Measurements from ENCODE around the gene SEC61A2. TPM values are rescaled to one million over a fixed set of nuclear protein-coding genes. Genes with fewer than 3 reads are reported as not detected.

Gene SEC61A2
- polyA plus RNA-seq, 2 of the 4 experiments (the other 2 are of a cell fraction), result 16.5 to 23.2 TPM

GRCh38 chr10:12154516-12154915 lies 25.0 kb downstream of the SEC61A2 start:
- no peaks in the 10 kb centered on the region for H3K9me3 ChIP-seq
- ATAC-seq (no peak), FAIRE-seq (no peak), DNase-seq (ENCODE audit: low read depth in 1 of 2, low spot score in 1 of 2) (no peak)
- 90% methylated on average over 6 of the region's 6 CpGs for whole genome bisulfite sequencing (ENCODE audit: missing lambda C conversion rate)
- no peak for TF ChIP-seq SREBF2 (IDR thresholded peaks at IDR 0.05)
- H3K4me3 ChIP-seq, result no peak overlapping the region
- CTCF ChIA-PET, result no interaction called here
- no peak overlapping the region for H3K4me2 ChIP-seq
- POLR2A ChIA-PET, result no interaction called here
- no peak overlapping the region for H3K27ac ChIP-seq
- H3K4me1 ChIP-seq, result no peaks in the 10 kb centered on the region

- no peak overlapping the region for H3K4me3 ChIP-seq
- WGBS (ENCODE audit: missing lambda C conversion rate), result 85% methylated on average over 14 of the region's 14 CpGs
- H3K4me1 ChIP-seq, result no peaks in the 10 kb centered on the region
- no peaks in the 10 kb centered on the region for H3K9me3 ChIP-seq
- CTCF ChIA-PET, result no interaction called here
- H3K27ac ChIP-seq, result no peak overlapping the region
- H3K4me2 ChIP-seq, result no peak overlapping the region
- DNase-seq (ENCODE audit: low read depth in 1 of 2, low spot score in 1 of 2) (no peak), FAIRE-seq (no peak), ATAC-seq (no peak)
- POLR2A ChIA-PET, result no interaction called here
- TF ChIP-seq CHD4 (IDR thresholded peaks at IDR 0.05; ENCODE audit: borderline replicate concordance) (no peak), HES2 (IDR thresholded peaks at IDR 0.05) (no peak), USF2 (IDR thresholded peaks at IDR 0.05) (no peak), NPAS2 (CRISPR knock-in tag; IDR thresholded peaks at IDR 0.05; ENCODE audit: borderline replicate concordance) (no peak), MYC (IDR thresholded peaks at IDR 0.05; ENCODE audit: borderline replicate concordance, low read length) (no peak), REST (IDR thresholded peaks at IDR 0.05) (no peak), CBX2 (IDR thresholded peaks at IDR 0.05; ENCODE audit: borderline replicate concordance, low read depth) (no peak), EHF (CRISPR knock-in tag; IDR thresholded peaks at IDR 0.05) (no peak), HOXA7 (CRISPR knock-in tag; IDR thresholded peaks at IDR 0.05) (no peak), CHD2 (IDR thresholded peaks at IDR 0.05; ENCODE audit: low read length, partially characterized antibody) (no peak), JUN (IDR thresholded peaks at IDR 0.05) (no peak)
Observed at GRCh38 chr10:12156367-12157123, 27.1 kb downstream of the SEC61A2 start.

- no peak for FAIRE-seq
- POLR2A ChIA-PET, result no interaction called here
- no peak for ATAC-seq
- Histone ChIP-seq H3K4me3 (no peak overlapping the region), H3K9me3 (no peaks in the 10 kb centered on the region), H3K27ac (no peak overlapping the region), H3K4me1 (no peaks in the 10 kb centered on the region), H3K4me2 (no peak overlapping the region)
- DNase-seq (ENCODE audit: low read depth in 1 of 2, low spot score in 1 of 2), result no peak
- WGBS (ENCODE audit: missing lambda C conversion rate), result 85% methylated on average over 3 of the region's 3 CpGs
- CTCF ChIA-PET, result no interaction called here
- TF ChIP-seq RAD21 (conservative IDR thresholded peaks at IDR 0.05 in 1 of 2, IDR thresholded peaks at IDR 0.05 in 1 of 2) (no peak), PHF8 (IDR thresholded peaks at IDR 0.05; ENCODE audit: borderline replicate concordance, low read depth) (no peak), EHF (CRISPR knock-in tag; IDR thresholded peaks at IDR 0.05) (no peak), CEBPB (IDR thresholded peaks at IDR 0.05) (no peak), RFX5 (IDR thresholded peaks at IDR 0.05) (no peak), KDM1A (IDR thresholded peaks at IDR 0.05; ENCODE audit: low read depth) (no peak), ZC3H11A (IDR thresholded peaks at IDR 0.05) (no peak)
Observed at GRCh38 chr10:12158111-12158510, 28.6 kb downstream of the SEC61A2 start.
